ENCODE results near the gene AS3MT. TPM values are rescaled to one million over a fixed set of nuclear protein-coding genes. Genes with fewer than 3 reads are reported as not detected.
"Not testable (repeated sequence)": the region's sequence is repeated elsewhere in the genome, so short reads cannot be mapped to it uniquely, and the experiment has no call there.

AS3MT gene
- total RNA-seq, 2 donors from 2014 or later = 5.6 to 6.2 TPM

- H3K4me1 ChIP-seq (ENCODE audit: control insufficient read depth in 1 of 2, low read depth in 2 of 2) = no peaks in the 10 kb centered on the region
- H3K9me3 ChIP-seq = no peaks in the 10 kb centered on the region
- H3K4me3 ChIP-seq = no peak overlapping the region
- DNase-seq (ENCODE audit: low spot score) = no peak
- TF ChIP-seq, protein P1, sequence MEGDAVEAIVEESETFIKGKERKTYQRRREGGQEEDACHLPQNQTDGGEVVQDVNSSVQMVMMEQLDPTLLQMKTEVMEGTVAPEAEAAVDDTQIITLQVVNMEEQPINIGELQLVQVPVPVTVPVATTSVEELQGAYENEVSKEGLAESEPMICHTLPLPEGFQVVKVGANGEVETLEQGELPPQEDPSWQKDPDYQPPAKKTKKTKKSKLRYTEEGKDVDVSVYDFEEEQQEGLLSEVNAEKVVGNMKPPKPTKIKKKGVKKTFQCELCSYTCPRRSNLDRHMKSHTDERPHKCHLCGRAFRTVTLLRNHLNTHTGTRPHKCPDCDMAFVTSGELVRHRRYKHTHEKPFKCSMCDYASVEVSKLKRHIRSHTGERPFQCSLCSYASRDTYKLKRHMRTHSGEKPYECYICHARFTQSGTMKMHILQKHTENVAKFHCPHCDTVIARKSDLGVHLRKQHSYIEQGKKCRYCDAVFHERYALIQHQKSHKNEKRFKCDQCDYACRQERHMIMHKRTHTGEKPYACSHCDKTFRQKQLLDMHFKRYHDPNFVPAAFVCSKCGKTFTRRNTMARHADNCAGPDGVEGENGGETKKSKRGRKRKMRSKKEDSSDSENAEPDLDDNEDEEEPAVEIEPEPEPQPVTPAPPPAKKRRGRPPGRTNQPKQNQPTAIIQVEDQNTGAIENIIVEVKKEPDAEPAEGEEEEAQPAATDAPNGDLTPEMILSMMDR (IDR thresholded peaks at IDR 0.05) = no peak
- no peak for ATAC-seq (ENCODE audit: insufficient number of reproducible peaks, low FRiP score, low read depth)
- no peaks in the 10 kb centered on the region for H3K27me3 ChIP-seq (replicated peaks; ENCODE audit: insufficient read depth)
- no peak overlapping the region for H3K27ac ChIP-seq
- no peaks in the 10 kb centered on the region for H3K36me3 ChIP-seq
Observed at GRCh38 chr10:102845352-102845902, 23.8 kb upstream of the AS3MT start.

DNA sequence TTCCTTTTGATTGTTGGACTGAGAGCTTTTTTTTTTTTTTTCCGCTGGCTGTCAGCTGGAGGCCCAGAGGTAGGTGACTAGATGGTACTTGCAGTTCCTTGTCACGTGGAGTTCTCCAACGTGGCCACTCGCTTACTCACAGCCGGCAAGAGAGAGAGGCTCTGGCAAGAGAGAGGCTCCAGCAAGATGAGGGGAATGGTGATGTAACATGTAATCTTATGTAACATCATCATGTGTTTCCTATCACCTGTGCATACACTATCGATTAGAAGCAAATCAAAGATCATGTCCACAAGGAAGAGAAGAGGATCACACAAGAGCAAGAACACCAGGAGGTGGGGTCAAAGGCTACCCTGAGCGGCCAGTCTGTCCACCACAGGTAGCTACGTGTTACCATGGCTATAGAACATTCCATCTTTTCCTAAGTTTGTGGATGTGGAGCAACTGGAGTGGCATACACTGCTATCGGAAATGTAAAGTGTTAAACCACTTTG lies 19.2 kb upstream of the AS3MT start:
- TF ChIP-seq, protein P1 (IDR thresholded peaks at IDR 0.05) = no peak
- Histone ChIP-seq H3K36me3 (no peaks in the 10 kb centered on the region), H3K27ac (no peak overlapping the region), H3K4me1 (ENCODE audit: control insufficient read depth in 1 of 2, low read depth in 2 of 2) (peaks cover 0 to 2% of the 10 kb centered on the region in 2 donors), H3K27me3 (replicated peaks; ENCODE audit: insufficient read depth) (no peaks in the 10 kb centered on the region), H3K4me3 (no peak overlapping the region), H3K9me3 (no peaks in the 10 kb centered on the region)
- DNase-seq (ENCODE audit: low spot score) (no peak), ATAC-seq (ENCODE audit: insufficient number of reproducible peaks, low FRiP score, low read depth) (no peak)

- H3K4me3 ChIP-seq; H3K9me3 ChIP-seq; H3K36me3 ChIP-seq; H3K27me3 ChIP-seq (replicated peaks; ENCODE audit: insufficient read depth); H3K27ac ChIP-seq; ATAC-seq (ENCODE audit: insufficient number of reproducible peaks, low FRiP score, low read depth); DNase-seq (ENCODE audit: low spot score): not testable (repeated sequence)
- H3K4me1 ChIP-seq (ENCODE audit: control insufficient read depth in 1 of 2, low read depth in 2 of 2) = peaks cover 4 to 15% of the 10 kb centered on the region in 2 donors
Observed at GRCh38 chr10:102853237-102853636, 16.0 kb upstream of the AS3MT start.

- not testable (repeated sequence) for ATAC-seq (ENCODE audit: insufficient number of reproducible peaks, low FRiP score, low read depth); H3K27me3 ChIP-seq (replicated peaks; ENCODE audit: insufficient read depth); DNase-seq (ENCODE audit: low spot score); H3K4me3 ChIP-seq; H3K36me3 ChIP-seq; H3K27ac ChIP-seq; H3K9me3 ChIP-seq
- peaks cover 4 to 15% of the 10 kb centered on the region in 2 donors for H3K4me1 ChIP-seq (ENCODE audit: control insufficient read depth in 1 of 2, low read depth in 2 of 2)
Observed at GRCh38 chr10:102855731-102856436, 13.4 kb upstream of the AS3MT start.

DNA sequence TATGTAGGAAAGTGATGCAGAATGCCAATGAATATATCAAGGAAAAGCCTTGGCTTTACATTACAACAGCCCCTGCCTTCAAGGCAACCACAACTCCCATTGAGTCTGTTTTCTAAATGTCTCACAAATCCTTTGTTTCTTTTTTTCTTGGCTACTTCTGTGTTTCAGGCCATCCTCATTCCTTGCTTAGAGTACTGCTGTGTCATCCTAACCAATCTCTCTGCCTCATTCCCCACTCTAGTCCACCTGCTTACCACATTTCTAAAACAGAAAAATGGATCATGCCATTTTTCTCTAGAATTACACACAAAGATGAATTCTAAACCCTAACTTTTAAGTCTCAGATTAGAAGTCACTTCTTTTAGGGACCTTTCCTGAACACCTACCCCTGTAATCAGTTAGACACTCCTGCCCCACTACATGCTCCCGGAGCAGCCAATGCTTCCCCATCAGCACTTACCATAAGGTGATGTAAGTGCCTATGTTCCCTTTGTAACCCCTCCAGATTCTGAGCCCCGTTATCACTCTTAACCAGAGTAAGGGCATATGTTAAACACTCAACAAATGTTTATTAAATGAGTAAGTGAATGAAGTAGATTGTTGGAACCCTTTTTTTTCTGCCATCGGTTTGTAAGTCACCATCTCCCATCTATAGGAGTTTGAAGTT lies 12.4 kb upstream of the AS3MT start:
- no peak for ATAC-seq (ENCODE audit: insufficient number of reproducible peaks, low FRiP score, low read depth)
- peaks cover 2% of the 10 kb centered on the region for H3K36me3 ChIP-seq
- no peak overlapping the region for H3K4me3 ChIP-seq

More for the DNA sequence above, 12.4 kb upstream of the AS3MT start:
- no peaks in the 10 kb centered on the region for H3K27me3 ChIP-seq (replicated peaks; ENCODE audit: insufficient read depth)
- H3K4me1 ChIP-seq (ENCODE audit: control insufficient read depth in 1 of 2, low read depth in 2 of 2) = peaks cover 4 to 15% of the 10 kb centered on the region in 2 donors
- no peaks in the 10 kb centered on the region for H3K9me3 ChIP-seq
- TF ChIP-seq, protein P1 (IDR thresholded peaks at IDR 0.05) = no peak
- no peak for DNase-seq (ENCODE audit: low spot score)
- no peak overlapping the region for H3K27ac ChIP-seq

All from thoracic aorta (tissue), 2 donors.